Hypothalamus (tissue), 51 donors: ENCODE data around the gene TMA16.
"Not testable (repeated sequence)": the region's sequence is repeated elsewhere in the genome, so short reads cannot be mapped to it uniquely, and the experiment has no call there.

Experiments used
- DNase-seq, 51 donors: peaks; one replicate each; lab custom pipeline; 2025; lab: John Stamatoyannopoulos, UW

The TMA16 gene

GRCh38 chr4:163505374-163505773, 10.9 kb downstream of the TMA16 start:
- DNase-seq: no peak

GRCh38 chr4:163515198-163515597, 20.7 kb downstream of the TMA16 start:
- DNase-seq: no peak

GRCh38 chr4:163523791-163524365, 29.4 kb downstream of the TMA16 start:
- no peak for DNase-seq

GRCh38 chr4:163525982-163526381, 31.5 kb downstream of the TMA16 start:
- DNase-seq: no peak

GRCh38 chr4:163527172-163527571, 32.7 kb downstream of the TMA16 start:
- no peak for DNase-seq

- DNase-seq: no peak
Observed at GRCh38 chr4:163528653-163529052, 34.2 kb downstream of the TMA16 start.

- no peak for DNase-seq
Observed at GRCh38 chr4:163534056-163534455, 39.6 kb downstream of the TMA16 start.

GRCh38 chr4:163535657-163536056, 41.2 kb downstream of the TMA16 start:
- DNase-seq: no peak

- no peak for DNase-seq
Observed at GRCh38 chr4:163536091-163536490, 41.6 kb downstream of the TMA16 start.

- no peak for DNase-seq
Observed at GRCh38 chr4:163537114-163537513, 42.6 kb downstream of the TMA16 start.

- not testable (repeated sequence) for DNase-seq
Observed at GRCh38 chr4:163538820-163539219, 44.3 kb downstream of the TMA16 start.

GRCh38 chr4:163540448-163540847, 46.0 kb downstream of the TMA16 start:
- no peak for DNase-seq

- DNase-seq: no peak
Observed at GRCh38 chr4:163540977-163541376, 46.5 kb downstream of the TMA16 start.

- no peak for DNase-seq
Observed at GRCh38 chr4:163542275-163542674, 47.8 kb downstream of the TMA16 start.

GRCh38 chr4:163544407-163545038, 50.0 kb downstream of the TMA16 start:
- peak in 36 of 51 donors; percentile 0 to 60 (median 18) for DNase-seq

- DNase-seq: peak in 2 of 51 donors; percentile 5 to 63
Observed at GRCh38 chr4:163548481-163549243, 54.2 kb downstream of the TMA16 start.

- no peak for DNase-seq
Observed at GRCh38 chr4:163550869-163551267, 56.4 kb downstream of the TMA16 start.

- no peak for DNase-seq
Observed at GRCh38 chr4:163553146-163553545, 58.7 kb downstream of the TMA16 start.

- no peak for DNase-seq
Observed at GRCh38 chr4:163554870-163555465, 60.5 kb downstream of the TMA16 start.

- peak in 1 of 51 donors; percentile 29 for DNase-seq
Observed at GRCh38 chr4:163556177-163556576, 61.7 kb downstream of the TMA16 start.

GRCh38 chr4:163556650-163557391, 62.3 kb downstream of the TMA16 start:
- no peak for DNase-seq
